ENCODE data around the gene ZPBP2.
"Not testable (repeated sequence)": the region's sequence is repeated elsewhere in the genome, so short reads cannot be mapped to it uniquely, and the experiment has no call there.

Gene ZPBP2

DNA sequence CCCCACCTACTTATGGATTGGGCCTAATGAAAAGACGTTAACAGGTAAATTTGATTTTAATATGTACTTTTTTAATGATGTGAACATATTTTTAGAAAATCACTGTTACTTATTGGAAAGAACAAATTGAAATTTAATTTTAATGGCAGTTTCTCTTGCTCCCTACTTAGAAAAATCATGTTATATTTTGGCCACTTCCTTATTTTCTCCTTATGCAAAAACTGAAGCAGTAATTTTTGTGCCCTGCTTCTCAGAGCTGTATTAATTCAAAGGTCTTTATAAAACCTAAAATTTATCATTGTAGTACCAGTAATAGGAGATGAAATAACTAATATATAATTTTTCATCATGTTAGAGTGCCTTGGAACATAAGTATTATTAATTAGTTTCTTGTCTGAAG is 2.8 kb downstream of the ZPBP2 start:
- no peak overlapping the region for H3K27ac ChIP-seq
- TF ChIP-seq, protein P1, sequence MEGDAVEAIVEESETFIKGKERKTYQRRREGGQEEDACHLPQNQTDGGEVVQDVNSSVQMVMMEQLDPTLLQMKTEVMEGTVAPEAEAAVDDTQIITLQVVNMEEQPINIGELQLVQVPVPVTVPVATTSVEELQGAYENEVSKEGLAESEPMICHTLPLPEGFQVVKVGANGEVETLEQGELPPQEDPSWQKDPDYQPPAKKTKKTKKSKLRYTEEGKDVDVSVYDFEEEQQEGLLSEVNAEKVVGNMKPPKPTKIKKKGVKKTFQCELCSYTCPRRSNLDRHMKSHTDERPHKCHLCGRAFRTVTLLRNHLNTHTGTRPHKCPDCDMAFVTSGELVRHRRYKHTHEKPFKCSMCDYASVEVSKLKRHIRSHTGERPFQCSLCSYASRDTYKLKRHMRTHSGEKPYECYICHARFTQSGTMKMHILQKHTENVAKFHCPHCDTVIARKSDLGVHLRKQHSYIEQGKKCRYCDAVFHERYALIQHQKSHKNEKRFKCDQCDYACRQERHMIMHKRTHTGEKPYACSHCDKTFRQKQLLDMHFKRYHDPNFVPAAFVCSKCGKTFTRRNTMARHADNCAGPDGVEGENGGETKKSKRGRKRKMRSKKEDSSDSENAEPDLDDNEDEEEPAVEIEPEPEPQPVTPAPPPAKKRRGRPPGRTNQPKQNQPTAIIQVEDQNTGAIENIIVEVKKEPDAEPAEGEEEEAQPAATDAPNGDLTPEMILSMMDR (conservative IDR thresholded peaks at IDR 0.05) = no peak
- no peak for TF ChIP-seq ZFX (IDR thresholded peaks at IDR 0.05)

DNA sequence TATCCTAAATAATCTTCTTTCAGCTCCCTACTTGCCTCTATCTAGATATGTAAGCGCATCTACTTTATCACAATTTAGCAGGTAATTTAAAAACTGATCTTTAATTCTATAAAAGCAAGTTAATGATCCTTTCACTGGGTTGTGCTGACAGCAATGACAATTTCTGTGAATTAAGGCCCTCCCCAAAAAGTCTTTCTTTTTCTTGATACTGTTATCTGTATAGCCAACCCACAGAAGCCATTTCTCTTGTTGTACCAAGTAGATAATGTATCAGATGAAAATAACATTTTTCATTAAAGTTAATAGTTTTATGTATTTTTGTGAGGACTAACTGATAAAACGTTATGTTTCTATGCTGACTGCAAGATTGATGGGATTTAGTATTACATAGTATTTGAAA is 3.8 kb downstream of the ZPBP2 start:
- no peak overlapping the region for H3K27ac ChIP-seq
- TF ChIP-seq ZFX (IDR thresholded peaks at IDR 0.05) = no peak
- TF ChIP-seq, protein P1 (conservative IDR thresholded peaks at IDR 0.05) = no peak

DNA sequence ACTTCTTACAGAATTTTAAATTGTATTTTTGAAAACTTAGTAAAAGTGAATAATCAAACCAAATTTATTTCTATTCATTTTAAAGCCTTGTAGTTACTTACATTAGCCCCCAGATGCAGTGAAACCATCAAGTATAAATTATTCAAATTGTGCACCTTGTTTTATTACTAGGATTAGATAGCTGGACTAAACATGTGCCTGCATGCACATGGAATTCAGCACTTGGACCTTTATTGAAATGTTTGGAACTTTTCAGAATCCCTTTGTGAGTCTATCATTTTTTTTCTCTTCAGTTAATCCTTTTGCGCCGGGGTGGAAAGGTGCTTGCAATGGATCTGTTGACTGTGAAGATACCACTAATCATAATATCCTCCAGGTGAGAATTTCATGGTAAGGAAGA is 4.7 kb downstream of the ZPBP2 start:
- no peak for TF ChIP-seq ZFX (IDR thresholded peaks at IDR 0.05)
- TF ChIP-seq, protein P1 (conservative IDR thresholded peaks at IDR 0.05) = peak; percentile 43

DNA sequence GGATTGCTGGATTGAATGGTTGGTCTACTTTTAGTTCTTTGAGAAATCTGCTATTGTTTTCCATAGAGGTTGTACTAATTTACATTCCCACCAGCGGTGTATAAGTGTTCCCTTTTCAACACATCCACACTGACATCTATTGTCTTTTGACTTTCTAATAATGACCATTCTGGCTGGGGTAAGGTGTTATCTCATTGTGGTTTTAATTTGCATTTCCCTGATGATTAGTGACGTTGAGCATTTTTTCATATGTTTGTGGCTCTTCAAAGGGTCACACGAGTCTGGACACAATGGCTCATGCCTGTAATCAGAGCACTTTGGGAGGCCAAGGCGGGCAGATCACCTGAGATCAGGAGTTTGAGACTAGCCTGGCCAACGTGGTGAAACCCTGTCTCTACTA is 18.1 kb downstream of the ZPBP2 start:
- not testable (repeated sequence) for H3K27ac ChIP-seq

More for the DNA sequence above, 4.7 kb downstream of the ZPBP2 start:
- no peak overlapping the region for H3K27ac ChIP-seq

DNA sequence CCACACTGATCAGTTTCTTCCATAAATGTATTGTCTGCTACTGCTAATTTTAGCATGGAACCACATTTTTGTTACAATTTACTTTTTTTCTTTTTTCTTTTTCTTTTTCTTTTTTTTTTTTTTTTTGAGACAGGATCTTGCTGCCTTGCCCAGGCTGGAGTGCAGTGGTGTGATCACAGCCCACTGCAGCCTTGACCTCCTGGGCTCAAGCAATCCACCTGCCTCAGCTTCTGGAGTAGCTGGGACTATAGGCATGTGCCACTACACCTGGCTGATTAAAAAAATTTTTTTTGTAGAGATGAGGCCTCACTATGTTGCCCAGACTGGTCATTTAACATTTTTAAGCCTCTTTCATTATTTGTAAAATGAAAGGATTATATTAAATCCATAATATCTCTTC is 19.1 kb downstream of the ZPBP2 start:
- TF ChIP-seq, protein P1 (conservative IDR thresholded peaks at IDR 0.05) = no peak
- no peak for TF ChIP-seq ZFX (IDR thresholded peaks at IDR 0.05)
- H3K27ac ChIP-seq = no peak overlapping the region

DNA sequence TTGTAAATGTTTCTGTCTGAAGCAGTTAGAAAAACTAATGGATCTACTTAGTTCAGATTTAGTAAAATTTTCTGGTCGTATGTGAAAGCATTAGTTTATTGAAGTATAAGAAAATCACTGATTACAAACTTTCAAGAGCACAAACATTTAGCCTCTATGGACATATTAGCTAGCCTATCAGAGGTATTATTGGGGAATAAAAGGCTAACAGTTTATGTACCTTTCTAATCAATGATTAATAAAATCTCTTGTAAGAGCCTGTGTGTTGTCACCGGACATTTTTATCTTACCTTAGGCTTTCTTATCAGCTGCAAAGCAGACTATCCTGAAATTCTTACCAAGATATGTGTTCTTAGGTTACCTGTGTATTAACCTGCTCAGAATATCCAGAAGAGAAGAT is 21.2 kb downstream of the ZPBP2 start:
- no peak for TF ChIP-seq ZFX (IDR thresholded peaks at IDR 0.05)
- TF ChIP-seq, protein P1 (conservative IDR thresholded peaks at IDR 0.05) = no peak
- H3K27ac ChIP-seq = no peak overlapping the region

DNA sequence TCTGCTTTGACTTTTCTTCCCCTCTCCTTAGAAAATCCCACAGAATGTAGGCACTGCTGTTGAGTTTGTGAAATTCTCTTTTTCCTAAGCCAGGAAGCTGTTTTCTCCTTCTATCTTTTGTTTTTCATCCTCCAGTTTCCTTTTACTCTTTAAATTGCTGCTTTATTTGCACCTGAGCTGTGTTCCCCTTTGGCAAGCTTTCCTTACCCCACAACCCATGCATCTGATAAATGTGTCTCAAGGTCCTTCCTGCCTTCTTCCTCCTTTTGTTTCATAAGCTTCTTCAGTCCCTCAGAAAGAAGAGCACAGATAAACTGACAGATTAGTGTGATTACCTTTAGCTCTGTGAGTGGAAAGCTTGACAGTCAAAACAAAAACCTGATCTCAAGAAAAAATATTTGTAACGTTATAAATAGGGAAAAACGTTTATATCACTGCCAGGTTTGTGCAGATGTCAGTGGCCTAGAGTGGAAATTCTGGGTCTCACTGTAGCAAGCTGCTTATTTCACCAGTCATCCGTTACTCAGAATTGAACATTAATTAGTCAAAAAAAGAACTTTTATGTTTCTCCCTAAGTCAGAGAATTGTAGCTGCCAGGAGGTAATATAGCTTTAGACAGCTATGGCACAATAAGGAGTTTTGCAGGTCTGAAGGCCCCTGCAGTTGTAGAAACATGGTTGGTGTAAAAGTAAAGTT is 26.8 kb downstream of the ZPBP2 start:
- no peak for TF ChIP-seq ZFX (IDR thresholded peaks at IDR 0.05)
- TF ChIP-seq, protein P1 (conservative IDR thresholded peaks at IDR 0.05) = no peak
- no peak overlapping the region for H3K27ac ChIP-seq

DNA sequence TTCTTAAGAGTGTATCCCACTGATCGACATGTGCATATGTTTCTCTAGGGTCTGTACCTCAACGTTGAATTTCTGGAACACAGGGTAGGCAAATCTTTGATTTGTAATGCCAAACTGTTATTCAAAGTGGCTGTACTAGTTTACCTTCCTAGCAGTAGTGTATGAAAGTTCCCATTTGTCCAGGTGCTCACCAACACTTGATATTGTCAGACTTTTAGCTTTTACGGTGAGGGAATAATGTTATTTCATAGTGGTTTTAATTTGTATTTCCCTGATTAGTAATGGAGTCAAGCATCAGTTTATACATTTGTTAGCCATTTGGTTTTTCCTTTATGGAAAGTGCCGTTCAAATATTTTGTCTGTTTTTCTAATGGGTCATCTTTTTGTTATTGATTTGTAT is 30.1 kb downstream of the ZPBP2 start:
- TF ChIP-seq, protein P1 (conservative IDR thresholded peaks at IDR 0.05) = no peak
- TF ChIP-seq ZFX (IDR thresholded peaks at IDR 0.05) = no peak
- H3K27ac ChIP-seq = no peak overlapping the region

All from C4-2B (cell line).